Activated CD8-positive, alpha-beta memory T cell treated with anti-CD3 and anti-CD28 coated beads for 4 hours (primary cell): ENCODE measurements around the gene FCHSD1.

ENCODE experiments used
- DNase-seq, 2 donors: peaks; one replicate each; pipeline ENCODE4 v3.0.0-alpha.2; 2020; ENCODE audit warnings: low read depth in 2 of 2

Gene FCHSD1

GRCh38 chr5:141641634-141642267 is 9.5 kb downstream of the FCHSD1 start:
- DNase-seq, result no peak

- no peak for DNase-seq
Observed at GRCh38 chr5:141640698-141641097, 10.5 kb downstream of the FCHSD1 start.

- DNase-seq, result no peak
Observed at GRCh38 chr5:141640051-141640415, 11.2 kb downstream of the FCHSD1 start.

GRCh38 chr5:141639357-141640050 is 11.7 kb downstream of the FCHSD1 start:
- no peak for DNase-seq

- DNase-seq, result no peak
Observed at GRCh38 chr5:141638771-141639170, 12.4 kb downstream of the FCHSD1 start.

- DNase-seq, result peak; percentile 31 to 38
Observed at GRCh38 chr5:141637767-141638419, 13.3 kb downstream of the FCHSD1 start.

GRCh38 chr5:141637123-141637766 is 14.0 kb downstream of the FCHSD1 start:
- no peak for DNase-seq

GRCh38 chr5:141636413-141637122 is 14.7 kb downstream of the FCHSD1 start, which contains the start of the genes HDAC3 and RELL2:
Gene HDAC3, minus strand, starts transcription at chr5:141636849. Its CDS starts 59 bp downstream, at chr5:141636790.
Gene RELL2, plus strand, starts transcription at chr5:141636997. Its CDS starts 1,229 bp downstream, at chr5:141638226.
- DNase-seq, result peak; percentile 83 to 88

GRCh38 chr5:141636106-141636412 is 15.2 kb downstream of the FCHSD1 start:
- DNase-seq, result no peak

- DNase-seq, result no peak
Observed at GRCh38 chr5:141635646-141636045, 15.6 kb downstream of the FCHSD1 start.

- no peak for DNase-seq
Observed at GRCh38 chr5:141634720-141635119, 16.5 kb downstream of the FCHSD1 start.

GRCh38 chr5:141633871-141634561 is 17.2 kb downstream of the FCHSD1 start:
- no peak for DNase-seq

- DNase-seq, result no peak
Observed at GRCh38 chr5:141632650-141633049, 18.6 kb downstream of the FCHSD1 start.

- DNase-seq, result no peak
Observed at GRCh38 chr5:141630570-141631140, 20.6 kb downstream of the FCHSD1 start.

- DNase-seq, result no peak
Observed at GRCh38 chr5:141628175-141628788, 22.9 kb downstream of the FCHSD1 start.

GRCh38 chr5:141623611-141624010 is 27.6 kb downstream of the FCHSD1 start:
- DNase-seq, result no peak

- no peak for DNase-seq
Observed at GRCh38 chr5:141623186-141623585, 28.0 kb downstream of the FCHSD1 start.

- peak; percentile 98 to 99 for DNase-seq
Observed at GRCh38 chr5:141618804-141619554, 32.2 kb downstream of the FCHSD1 start, which contains the start of gene DIAPH1. Gene DIAPH1, minus strand, starts transcription at chr5:141619000. Its CDS starts 86 bp downstream, at chr5:141618914.

- DNase-seq, result peak in 1 of 2 donors; percentile 25
Observed at GRCh38 chr5:141618030-141618803, 33.0 kb downstream of the FCHSD1 start.
